OCI-LY1 (cell line): ENCODE measurements around the gene SLC16A3.

Experiments used
- CTCF ChIP-seq: fragments of 200-600 bp; sonication (generic), shearing (Covaris generic); IDR thresholded peaks from 2 replicates; pipeline ENCODE4 v1.5.1; 2017; ENCODE audit warnings: mild to moderate bottlenecking, antibody characterized with exemption, low read length, moderate library complexity, mixed read lengths
- EZH2 ChIP-seq: fragments of 200-600 bp; sonication (generic), shearing (Covaris generic); IDR thresholded peaks from 2 replicates; pipeline ENCODE4 v1.8.0; 2017; ENCODE audit warnings: borderline replicate concordance, mixed run types, mild to moderate bottlenecking, antibody characterized with exemption, low read length, moderate library complexity, mixed read lengths

GRCh38 chr17:82232876-82233785, 4.3 kb downstream of the SLC16A3 start:
- TF ChIP-seq EZH2: no peak
- no peak for TF ChIP-seq CTCF
